ENCODE results near the gene PRKN.

The PRKN gene

GRCh38 chr6:161308075-161308655, 1419.4 kb downstream of the PRKN start:
- DNase-seq = no peak

- no peak for DNase-seq
Observed at GRCh38 chr6:161305860-161306259, 1421.7 kb downstream of the PRKN start.

- no peak for DNase-seq
Observed at GRCh38 chr6:161303628-161304340, 1423.8 kb downstream of the PRKN start.

GRCh38 chr6:161302949-161303348, 1424.6 kb downstream of the PRKN start:
- DNase-seq = no peak

GRCh38 chr6:161301338-161301737, 1426.2 kb downstream of the PRKN start:
- DNase-seq = no peak

- no peak for DNase-seq
Observed at GRCh38 chr6:161300823-161301222, 1426.7 kb downstream of the PRKN start.

GRCh38 chr6:161299726-161300125, 1427.8 kb downstream of the PRKN start:
- no peak for DNase-seq

Data from NCI-H1694 (cell line).